Measurements from ENCODE around the gene NUBP1.

The NUBP1 gene

DNA sequence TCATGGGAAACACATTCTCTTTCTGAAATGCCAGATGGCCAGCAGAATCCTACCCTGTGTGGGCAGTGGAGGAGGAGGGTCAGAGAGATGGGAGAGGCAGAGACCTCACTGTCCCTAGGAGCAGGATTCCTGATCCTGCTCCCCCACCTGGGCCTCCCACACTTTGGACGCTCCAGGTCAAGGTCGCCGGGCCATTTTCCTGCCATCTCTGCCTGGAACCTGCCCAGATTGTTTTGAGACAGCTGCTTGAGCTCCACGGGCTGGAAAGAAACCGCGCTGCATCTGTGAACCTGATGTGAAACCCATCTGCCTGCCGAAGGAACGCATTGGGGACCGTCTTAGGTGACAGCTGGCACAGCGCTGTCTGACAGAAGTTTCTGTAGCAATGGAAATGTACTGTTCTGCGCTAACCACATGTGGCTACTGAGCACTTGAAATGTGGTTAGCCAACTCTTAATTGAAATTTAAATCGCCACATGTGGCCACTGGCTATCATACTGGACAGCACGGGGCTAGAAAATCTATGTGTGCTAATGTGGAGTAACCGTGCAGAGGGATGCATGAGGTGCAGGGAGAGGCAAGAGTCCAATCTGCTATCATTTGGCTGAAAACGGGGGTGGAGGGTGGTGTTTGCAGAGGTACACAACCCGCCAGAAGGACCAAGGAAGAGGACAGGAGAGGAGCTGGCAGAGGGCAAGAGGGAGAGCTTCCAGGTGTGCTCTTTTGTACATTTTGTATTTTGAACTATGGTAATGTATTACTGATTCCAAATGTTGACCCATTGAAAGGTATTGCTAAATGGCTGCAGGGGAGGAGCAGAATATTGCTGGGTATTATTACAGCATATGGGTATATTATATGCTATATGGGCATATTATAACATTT lies 15.4 kb upstream of the NUBP1 start:
- no peak for TF ChIP-seq EZH2phosphoT487 (IDR thresholded peaks at IDR 0.05; ENCODE audit: borderline replicate concordance, low read length)
- TF ChIP-seq, protein P1, sequence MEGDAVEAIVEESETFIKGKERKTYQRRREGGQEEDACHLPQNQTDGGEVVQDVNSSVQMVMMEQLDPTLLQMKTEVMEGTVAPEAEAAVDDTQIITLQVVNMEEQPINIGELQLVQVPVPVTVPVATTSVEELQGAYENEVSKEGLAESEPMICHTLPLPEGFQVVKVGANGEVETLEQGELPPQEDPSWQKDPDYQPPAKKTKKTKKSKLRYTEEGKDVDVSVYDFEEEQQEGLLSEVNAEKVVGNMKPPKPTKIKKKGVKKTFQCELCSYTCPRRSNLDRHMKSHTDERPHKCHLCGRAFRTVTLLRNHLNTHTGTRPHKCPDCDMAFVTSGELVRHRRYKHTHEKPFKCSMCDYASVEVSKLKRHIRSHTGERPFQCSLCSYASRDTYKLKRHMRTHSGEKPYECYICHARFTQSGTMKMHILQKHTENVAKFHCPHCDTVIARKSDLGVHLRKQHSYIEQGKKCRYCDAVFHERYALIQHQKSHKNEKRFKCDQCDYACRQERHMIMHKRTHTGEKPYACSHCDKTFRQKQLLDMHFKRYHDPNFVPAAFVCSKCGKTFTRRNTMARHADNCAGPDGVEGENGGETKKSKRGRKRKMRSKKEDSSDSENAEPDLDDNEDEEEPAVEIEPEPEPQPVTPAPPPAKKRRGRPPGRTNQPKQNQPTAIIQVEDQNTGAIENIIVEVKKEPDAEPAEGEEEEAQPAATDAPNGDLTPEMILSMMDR (IDR thresholded peaks at IDR 0.05; ENCODE audit: low read depth, low read length, poor library complexity, severe bottlenecking), result no peak
- H3K4me3 ChIP-seq (ENCODE audit: low read length), result no peak overlapping the region
- H3K9me3 ChIP-seq (ENCODE audit: control insufficient read depth, insufficient read depth, low read length), result no peaks in the 10 kb centered on the region
- H3F3A ChIP-seq (ENCODE audit: control insufficient read depth, insufficient read depth), result no peaks in the 10 kb centered on the region
- no peaks in the 10 kb centered on the region for H3K9me2 ChIP-seq (replicated peaks; ENCODE audit: control insufficient read depth, low read length)
- no peaks in the 10 kb centered on the region for H3K36me3 ChIP-seq (ENCODE audit: control insufficient read depth, low read length)
- no peak overlapping the region for H3K27ac ChIP-seq (ENCODE audit: low read depth, low read length)
- H4K20me1 ChIP-seq (ENCODE audit: control insufficient read depth, insufficient read depth, low read depth, low read length), result no peaks in the 10 kb centered on the region
- no peak overlapping the region for H3K4me2 ChIP-seq (ENCODE audit: low read length)
- no peaks in the 10 kb centered on the region for H3K79me2 ChIP-seq (ENCODE audit: control insufficient read depth, low read length)
- H3K27me3 ChIP-seq (ENCODE audit: control insufficient read depth, low read length), result no peaks in the 10 kb centered on the region
- H3K4me1 ChIP-seq (ENCODE audit: control insufficient read depth, low read length), result no peaks in the 10 kb centered on the region

DNA sequence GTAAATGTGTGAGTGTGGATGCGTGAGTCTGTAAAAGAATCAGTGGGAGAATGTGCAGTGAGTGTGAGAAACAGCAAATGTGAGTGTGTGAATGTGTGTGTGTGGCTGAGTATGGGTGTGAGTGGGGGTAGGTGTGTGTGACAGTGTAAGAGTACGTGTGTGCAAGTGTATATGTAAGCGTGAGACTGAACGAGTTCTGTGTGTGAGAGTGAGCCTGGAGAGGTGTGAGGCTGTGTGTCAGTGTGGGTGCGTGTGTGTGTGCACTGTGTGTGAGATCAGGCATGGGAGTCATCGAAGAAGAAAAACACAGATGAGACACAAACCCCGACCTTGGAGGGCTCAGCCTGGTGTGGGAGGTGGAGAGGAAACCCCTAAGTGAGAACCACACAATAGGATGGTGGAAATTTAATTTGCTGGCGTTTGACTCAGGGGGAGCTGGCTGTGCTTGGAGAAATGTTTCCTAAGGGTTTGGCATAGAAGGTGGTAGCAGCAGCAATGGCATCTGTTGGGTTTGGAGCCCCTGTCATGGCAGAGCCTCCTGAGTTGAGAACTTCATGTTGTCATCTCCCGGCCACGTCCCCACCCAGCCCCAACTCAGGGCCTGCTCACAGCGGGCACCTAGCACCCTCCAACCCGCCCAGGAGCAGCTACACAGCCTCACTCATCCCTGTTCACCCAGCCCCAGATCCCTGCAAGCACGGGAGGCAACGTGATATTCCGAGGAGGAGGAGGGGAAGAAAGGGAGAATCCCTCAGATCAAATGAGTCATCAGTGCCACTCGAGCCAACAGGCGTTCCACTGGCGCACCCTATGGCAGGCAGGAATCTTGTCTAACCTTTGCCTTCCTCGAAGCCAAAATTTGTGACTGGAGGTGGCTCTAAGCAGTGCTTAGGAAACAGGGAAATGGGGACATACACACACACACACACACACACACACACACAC lies 14.3 kb upstream of the NUBP1 start:
- no peak overlapping the region for H3K27ac ChIP-seq (ENCODE audit: low read depth, low read length)
- no peak overlapping the region for H3K4me3 ChIP-seq (ENCODE audit: low read length)
- H3K4me2 ChIP-seq (ENCODE audit: low read length), result no peak overlapping the region
- H4K20me1 ChIP-seq (ENCODE audit: control insufficient read depth, insufficient read depth, low read depth, low read length), result no peaks in the 10 kb centered on the region
- H3K4me1 ChIP-seq (ENCODE audit: control insufficient read depth, low read length), result no peaks in the 10 kb centered on the region
- H3K79me2 ChIP-seq (ENCODE audit: control insufficient read depth, low read length), result no peaks in the 10 kb centered on the region
- no peaks in the 10 kb centered on the region for H3K36me3 ChIP-seq (ENCODE audit: control insufficient read depth, low read length)
- no peaks in the 10 kb centered on the region for H3K27me3 ChIP-seq (ENCODE audit: control insufficient read depth, low read length)
- TF ChIP-seq EZH2phosphoT487 (IDR thresholded peaks at IDR 0.05; ENCODE audit: borderline replicate concordance, low read length), result no peak
- TF ChIP-seq, protein P1 (IDR thresholded peaks at IDR 0.05; ENCODE audit: low read depth, low read length, poor library complexity, severe bottlenecking), result no peak
- H3K9me2 ChIP-seq (replicated peaks; ENCODE audit: control insufficient read depth, low read length), result no peaks in the 10 kb centered on the region
- H3K9me3 ChIP-seq (ENCODE audit: control insufficient read depth, insufficient read depth, low read length), result no peaks in the 10 kb centered on the region
- no peaks in the 10 kb centered on the region for H3F3A ChIP-seq (ENCODE audit: control insufficient read depth, insufficient read depth)

DNA sequence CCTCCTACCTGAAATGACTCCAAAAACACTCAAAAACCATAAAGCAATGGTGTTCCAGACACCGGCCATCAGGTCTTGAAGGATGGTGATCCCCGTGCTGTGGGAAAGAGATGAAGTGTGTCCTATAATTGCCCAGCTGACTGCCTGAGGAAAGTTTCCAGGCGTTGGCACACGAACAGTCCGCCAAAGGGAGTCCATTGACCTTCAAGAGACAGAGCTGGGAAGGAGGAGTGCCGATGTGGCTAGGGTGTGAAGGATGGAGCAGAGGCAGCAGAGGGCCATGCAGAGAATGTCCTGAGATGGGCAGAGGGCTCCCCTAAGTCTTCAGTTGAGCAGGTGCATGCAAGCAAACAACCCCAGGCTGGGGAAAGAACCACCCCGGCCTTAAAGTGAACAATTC lies 11.9 kb upstream of the NUBP1 start:
- no peaks in the 10 kb centered on the region for H3K79me2 ChIP-seq (ENCODE audit: control insufficient read depth, low read length)
- TF ChIP-seq EZH2phosphoT487 (IDR thresholded peaks at IDR 0.05; ENCODE audit: borderline replicate concordance, low read length), result no peak
- TF ChIP-seq, protein P1 (IDR thresholded peaks at IDR 0.05; ENCODE audit: low read depth, low read length, poor library complexity, severe bottlenecking), result no peak
- H3K4me3 ChIP-seq (ENCODE audit: low read length), result no peak overlapping the region
- no peak overlapping the region for H3K4me2 ChIP-seq (ENCODE audit: low read length)
- H4K20me1 ChIP-seq (ENCODE audit: control insufficient read depth, insufficient read depth, low read depth, low read length), result no peaks in the 10 kb centered on the region
- H3K9me3 ChIP-seq (ENCODE audit: control insufficient read depth, insufficient read depth, low read length), result no peaks in the 10 kb centered on the region
- H3K36me3 ChIP-seq (ENCODE audit: control insufficient read depth, low read length), result no peaks in the 10 kb centered on the region
- H3K27me3 ChIP-seq (ENCODE audit: control insufficient read depth, low read length), result no peaks in the 10 kb centered on the region
- H3K4me1 ChIP-seq (ENCODE audit: control insufficient read depth, low read length), result no peaks in the 10 kb centered on the region
- no peaks in the 10 kb centered on the region for H3K9me2 ChIP-seq (replicated peaks; ENCODE audit: control insufficient read depth, low read length)
- H3K27ac ChIP-seq (ENCODE audit: low read depth, low read length), result no peak overlapping the region
- H3F3A ChIP-seq (ENCODE audit: control insufficient read depth, insufficient read depth), result peaks cover 4% of the 10 kb centered on the region; the same call in 1 of the 2 replicates
